GM12874 (cell line): ENCODE results near the gene SLC12A6.

Experiments
- CTCF ChIP-seq: IDR thresholded peaks from 2 replicates; pipeline ENCODE4 v1.5.1; 2011; ENCODE audit warnings: low read depth, mild to moderate bottlenecking, control low read depth, low read length, moderate library complexity; ENCODE audit not compliant: insufficient read depth

Gene SLC12A6

GRCh38 chr15:34252545-34252944 is 85.0 kb downstream of the SLC12A6 start:
- TF ChIP-seq CTCF = no peak

GRCh38 chr15:34248190-34248589 is 89.4 kb downstream of the SLC12A6 start:
- no peak for TF ChIP-seq CTCF

- no peak for TF ChIP-seq CTCF
Measured at GRCh38 chr15:34246276-34246976, 91.2 kb downstream of the SLC12A6 start.

GRCh38 chr15:34243226-34243625 is 94.4 kb downstream of the SLC12A6 start:
- no peak for TF ChIP-seq CTCF

- no peak for TF ChIP-seq CTCF
Measured at GRCh38 chr15:34242331-34242710, 95.3 kb downstream of the SLC12A6 start.

- TF ChIP-seq CTCF = peak; percentile 64; the same call in 1 of the 2 replicates
Measured at GRCh38 chr15:34241376-34242330, 95.9 kb downstream of the SLC12A6 start.

GRCh38 chr15:34240537-34240936 is 97.0 kb downstream of the SLC12A6 start:
- TF ChIP-seq CTCF = no peak
